Activated CD8-positive, alpha-beta memory T cell treated with anti-CD3 and anti-CD28 coated beads for 36 hours (primary cell): ENCODE data around the gene WDR59. TPM values are rescaled to one million over a fixed set of nuclear protein-coding genes. Genes with fewer than 3 reads are reported as not detected.
"Not testable (repeated sequence)": the region's sequence is repeated elsewhere in the genome, so short reads cannot be mapped to it uniquely, and the experiment has no call there.

Experiments used
- CTCF ChIA-PET: fragments of 350-600 bp; sonication (Branson Sonifier 250); formaldehyde crosslinking; loops from one replicate; lab custom pipeline; 2021; ENCODE audit warnings: antibody characterized with exemption; lab: Charles Lee
- POLR2A ChIA-PET: fragments of 350-600 bp; sonication (Branson Sonifier 250); formaldehyde crosslinking; loops from one replicate; lab custom pipeline; 2021; ENCODE audit warnings: antibody characterized with exemption; lab: Charles Lee
- total RNA-seq, 2 experiments: library from RNA; stranded (reverse); gene quantifications; one replicate each; pipeline ENCODE4 v1.2.3, GENCODE V29; 2021

Gene WDR59
- total RNA-seq, 2 experiments from 2014 or later: 61.0 to 61.1 TPM

GRCh38 chr16:74929636-74930035 is 55.3 kb downstream of the WDR59 start:
- ChIA-PET CTCF (interaction anchor here (1.0 kb wide), 1 partner anchor 287 kb away, joined by 3 read pairs; no protein-coding TSS in a partner anchor), POLR2A (no interaction called here)

- POLR2A ChIA-PET: no interaction called here
Observed at GRCh38 chr16:74926805-74927204, 58.1 kb downstream of the WDR59 start.

GRCh38 chr16:74923766-74924460 is 61.0 kb downstream of the WDR59 start:
- CTCF ChIA-PET: interaction anchor here (0.6 kb wide), 1 partner anchor 494 kb away, joined by 3 read pairs; no protein-coding TSS in a partner anchor
- POLR2A ChIA-PET: no interaction called here

More at GRCh38 chr16:74926805-74927204, 58.1 kb downstream of the WDR59 start:
- CTCF ChIA-PET: no interaction called here

- ChIA-PET CTCF (interaction anchor here (0.9 kb wide), 1 partner anchor 189 kb away, joined by 4 read pairs; no protein-coding TSS in a partner anchor), POLR2A (no interaction called here)
Observed at GRCh38 chr16:74922150-74923138, 62.5 kb downstream of the WDR59 start.

GRCh38 chr16:74921051-74921450 is 63.9 kb downstream of the WDR59 start:
- ChIA-PET CTCF (no interaction called here), POLR2A (no interaction called here)

- CTCF ChIA-PET: no interaction called here
Observed at GRCh38 chr16:74909665-74910064, 75.3 kb downstream of the WDR59 start.

GRCh38 chr16:74908759-74909158 is 76.2 kb downstream of the WDR59 start:
- CTCF ChIA-PET, POLR2A ChIA-PET: not testable (repeated sequence)

More at GRCh38 chr16:74909665-74910064, 75.3 kb downstream of the WDR59 start:
- POLR2A ChIA-PET: no interaction called here

GRCh38 chr16:74903901-74904678 is 80.8 kb downstream of the WDR59 start:
- CTCF ChIA-PET: interaction anchor here (0.7 kb wide), 1 partner anchor 10 kb away, joined by 3 read pairs; no protein-coding TSS in a partner anchor
- POLR2A ChIA-PET: no interaction called here

GRCh38 chr16:74903120-74903519 is 81.8 kb downstream of the WDR59 start:
- ChIA-PET CTCF (interaction anchor here (0.7 kb wide), 1 partner anchor 11 kb away, joined by 3 read pairs; no protein-coding TSS in a partner anchor), POLR2A (no interaction called here)

GRCh38 chr16:74902161-74902560 is 82.8 kb downstream of the WDR59 start:
- CTCF ChIA-PET: no interaction called here
- POLR2A ChIA-PET: no interaction called here

GRCh38 chr16:74901606-74902005 is 83.3 kb downstream of the WDR59 start:
- ChIA-PET POLR2A (no interaction called here), CTCF (no interaction called here)

- ChIA-PET POLR2A (no interaction called here), CTCF (no interaction called here)
Observed at GRCh38 chr16:74899816-74900215, 85.1 kb downstream of the WDR59 start.

GRCh38 chr16:74898659-74899058 is 86.3 kb downstream of the WDR59 start:
- ChIA-PET CTCF (no interaction called here), POLR2A (no interaction called here)

GRCh38 chr16:74896389-74897370 is 88.2 kb downstream of the WDR59 start:
- POLR2A ChIA-PET: no interaction called here
- CTCF ChIA-PET: interaction anchor here (0.8 kb wide), 1 partner anchor 34 kb away, joined by 3 read pairs; no protein-coding TSS in a partner anchor

GRCh38 chr16:74893541-74893940 is 91.4 kb downstream of the WDR59 start:
- POLR2A ChIA-PET: no interaction called here
- CTCF ChIA-PET: interaction anchor here (0.6 to 0.7 kb wide), 2 partner anchors 20 to 291 kb away, joined by 3 to 4 read pairs; no protein-coding TSS in a partner anchor

- ChIA-PET CTCF (interaction anchor here (0.6 to 0.7 kb wide), 2 partner anchors 20 to 292 kb away, joined by 3 to 4 read pairs; no protein-coding TSS in a partner anchor), POLR2A (no interaction called here)
Observed at GRCh38 chr16:74892574-74893461, 92.1 kb downstream of the WDR59 start.

GRCh38 chr16:74888888-74889287 is 96.0 kb downstream of the WDR59 start:
- CTCF ChIA-PET: no interaction called here
- POLR2A ChIA-PET: no interaction called here
